Hematopoietic multipotent progenitor cell treated with erythropoietin and hydrocortisone succinate and interleukin-3 and kit ligand, for 8 days (in vitro differentiated cells): ENCODE results near the gene APMAP.
"Not testable (repeated sequence)": the region's sequence is repeated elsewhere in the genome, so short reads cannot be mapped to it uniquely, and the experiment has no call there.

Experiments used
- DNase-seq: peaks from one replicate; pipeline ENCODE4 v3.0.0-alpha.2; 2015

Gene APMAP

GRCh38 chr20:24929867-24930723 is 62.5 kb downstream of the APMAP start:
- DNase-seq: not testable (repeated sequence)

- DNase-seq: not testable (repeated sequence)
Observed at GRCh38 chr20:24929259-24929658, 63.3 kb downstream of the APMAP start.

GRCh38 chr20:24920706-24921105 is 71.8 kb downstream of the APMAP start:
- not testable (repeated sequence) for DNase-seq

GRCh38 chr20:24919665-24920064 is 72.9 kb downstream of the APMAP start:
- DNase-seq: not testable (repeated sequence)

- DNase-seq: no peak
Observed at GRCh38 chr20:24918579-24919566, 73.7 kb downstream of the APMAP start.

- peak; percentile 56 for DNase-seq
Observed at GRCh38 chr20:24917797-24918578, 74.6 kb downstream of the APMAP start.

GRCh38 chr20:24917056-24917455 is 75.5 kb downstream of the APMAP start:
- DNase-seq: no peak

GRCh38 chr20:24916412-24916811 is 76.1 kb downstream of the APMAP start:
- no peak for DNase-seq

- no peak for DNase-seq
Observed at GRCh38 chr20:24915892-24916291, 76.7 kb downstream of the APMAP start.

GRCh38 chr20:24915440-24915839 is 77.1 kb downstream of the APMAP start:
- DNase-seq: no peak

GRCh38 chr20:24914388-24915241 is 77.9 kb downstream of the APMAP start:
- no peak for DNase-seq

GRCh38 chr20:24913076-24913628 is 79.4 kb downstream of the APMAP start:
- no peak for DNase-seq
